Neuronal stem cell (in vitro differentiated cells): Measurements from ENCODE around the gene ST14.
A peak's percentile ranks its signal among the peaks of the same experiment; 100 is the strongest.

Experiments used
- DNase-seq: peaks from one replicate; pipeline ENCODE4 v3.0.0-alpha.2; 2013; ENCODE audit warnings: low spot score
- H2AFZ ChIP-seq: one replicate; pipeline ENCODE4 v1.6.1; 2013; ENCODE audit warnings: mild to moderate bottlenecking, low read length, inconsistent platforms
- H2AK5ac ChIP-seq: 2 replicates; pipeline ENCODE4 v1.6.1; 2013; ENCODE audit warnings: low read depth, mild to moderate bottlenecking, inconsistent platforms, low read length, moderate library complexity, mixed read lengths
- H2BK120ac ChIP-seq: 2 replicates; pipeline ENCODE4 v1.6.1; 2013; ENCODE audit warnings: low read depth, mild to moderate bottlenecking, inconsistent platforms, low read length, moderate library complexity, mixed read lengths
- H2BK12ac ChIP-seq: one replicate; pipeline ENCODE4 v1.6.1; 2013; ENCODE audit warnings: low read length, inconsistent platforms
- H2BK15ac ChIP-seq: 2 replicates; pipeline ENCODE4 v1.6.1; 2013; ENCODE audit warnings: mild to moderate bottlenecking, low read length, inconsistent platforms, mixed read lengths
- H2BK5ac ChIP-seq: one replicate; pipeline ENCODE4 v1.6.1; 2013; ENCODE audit warnings: inconsistent platforms, mild to moderate bottlenecking, low read length, moderate library complexity
- H3K14ac ChIP-seq: one replicate; pipeline ENCODE4 v1.6.1; 2013; ENCODE audit warnings: low read length, inconsistent platforms
- H3K18ac ChIP-seq: 2 replicates; pipeline ENCODE4 v1.6.1; 2013; ENCODE audit warnings: low read length, inconsistent platforms
- H3K23ac ChIP-seq: 2 replicates; pipeline ENCODE4 v1.6.1; 2013; ENCODE audit warnings: low read depth, mild to moderate bottlenecking, mixed read lengths, low read length, inconsistent platforms; ENCODE audit not compliant: poor library complexity
- H3K27ac ChIP-seq: replicated peaks from 3 replicates; pipeline ENCODE4 v1.5.1; 2013; ENCODE audit warnings: low read length, inconsistent platforms
- H3K27me3 ChIP-seq, 3 experiments: 2 replicates each; pipeline ENCODE4 v1.6.1; 2013; ENCODE audit warnings: low read length in 3 of 3, mild to moderate bottlenecking in 2 of 3, inconsistent platforms in 1 of 3, low read depth in 1 of 3, mixed read lengths in 1 of 3, moderate library complexity in 1 of 3; ENCODE audit not compliant: control insufficient read depth in 3 of 3, insufficient read depth in 3 of 3
- H3K36me3 ChIP-seq, 2 donors: replicated peaks in 1 of 2; 2 replicates each; pipeline ENCODE4 v1.6.1; 2013; ENCODE audit warnings: low read length in 2 of 2; ENCODE audit not compliant: control insufficient read depth in 2 of 2, insufficient read depth in 2 of 2
- H3K4ac ChIP-seq: 2 replicates; pipeline ENCODE4 v1.6.1; 2013; ENCODE audit warnings: inconsistent platforms, mild to moderate bottlenecking, low read length, moderate library complexity
- H3K4me1 ChIP-seq, 2 donors: 1 replicate in 1 of 2; 2 replicates in 1 of 2; pipeline ENCODE4 v1.6.1; 2013; ENCODE audit warnings: low read length in 2 of 2, low read depth in 1 of 2; ENCODE audit not compliant: control insufficient read depth in 2 of 2, insufficient read depth in 1 of 2
- H3K4me2 ChIP-seq: one replicate; pipeline ENCODE4 v1.6.1; 2013; ENCODE audit warnings: mild to moderate bottlenecking, low read length, inconsistent platforms; ENCODE audit not compliant: insufficient read depth, poor library complexity, severe bottlenecking
- H3K4me3 ChIP-seq, 2 donors: 2 replicates each; pipeline ENCODE4 v1.5.1; 2013; ENCODE audit warnings: low read length in 2 of 2, mild to moderate bottlenecking in 2 of 2, inconsistent platforms in 1 of 2, moderate library complexity in 1 of 2
- H3K79me1 ChIP-seq: one replicate; pipeline ENCODE4 v1.6.1; 2013; ENCODE audit warnings: low read depth, mild to moderate bottlenecking, inconsistent platforms, low read length, moderate library complexity
- H3K9ac ChIP-seq: one replicate; pipeline ENCODE4 v1.6.1; 2013; ENCODE audit warnings: mild to moderate bottlenecking, low read depth, low read length, inconsistent platforms; ENCODE audit not compliant: poor library complexity
- H3K9me3 ChIP-seq, 2 donors: replicated peaks in 1 of 2; 2 replicates each; pipeline versions ENCODE3 to v1.6.1; 2013; ENCODE audit warnings: low read length in 2 of 2, mild to moderate bottlenecking in 2 of 2, inconsistent platforms in 1 of 2, low read depth in 1 of 2, mixed read lengths in 1 of 2, moderate library complexity in 1 of 2; ENCODE audit not compliant: control insufficient read depth in 2 of 2, insufficient read depth in 1 of 2
- H4K8ac ChIP-seq: one replicate; pipeline ENCODE4 v1.6.1; 2013; ENCODE audit warnings: low read depth, mild to moderate bottlenecking, inconsistent platforms, low read length, moderate library complexity
- H4K91ac ChIP-seq: one replicate; pipeline ENCODE4 v1.6.1; 2013; ENCODE audit warnings: low read length, low read depth, mild to moderate bottlenecking, inconsistent platforms; ENCODE audit not compliant: poor library complexity
- WGBS, 2 donors: extraction: QIAGEN DNeasy Blood & Tissue Kit; methylation state at CpG; one replicate each; pipeline ENCODE4 v1.1.7; 2013; ENCODE audit warnings: missing lambda C conversion rate in 2 of 2, mixed read lengths in 1 of 2; ENCODE audit not compliant: insufficient read length in 2 of 2, insufficient replicate concordance in 1 of 2; ENCODE audit errors: extremely low coverage in 2 of 2; 5-methylcytosine and 5-hydroxymethylcytosine counted together

ST14 gene

DNA sequence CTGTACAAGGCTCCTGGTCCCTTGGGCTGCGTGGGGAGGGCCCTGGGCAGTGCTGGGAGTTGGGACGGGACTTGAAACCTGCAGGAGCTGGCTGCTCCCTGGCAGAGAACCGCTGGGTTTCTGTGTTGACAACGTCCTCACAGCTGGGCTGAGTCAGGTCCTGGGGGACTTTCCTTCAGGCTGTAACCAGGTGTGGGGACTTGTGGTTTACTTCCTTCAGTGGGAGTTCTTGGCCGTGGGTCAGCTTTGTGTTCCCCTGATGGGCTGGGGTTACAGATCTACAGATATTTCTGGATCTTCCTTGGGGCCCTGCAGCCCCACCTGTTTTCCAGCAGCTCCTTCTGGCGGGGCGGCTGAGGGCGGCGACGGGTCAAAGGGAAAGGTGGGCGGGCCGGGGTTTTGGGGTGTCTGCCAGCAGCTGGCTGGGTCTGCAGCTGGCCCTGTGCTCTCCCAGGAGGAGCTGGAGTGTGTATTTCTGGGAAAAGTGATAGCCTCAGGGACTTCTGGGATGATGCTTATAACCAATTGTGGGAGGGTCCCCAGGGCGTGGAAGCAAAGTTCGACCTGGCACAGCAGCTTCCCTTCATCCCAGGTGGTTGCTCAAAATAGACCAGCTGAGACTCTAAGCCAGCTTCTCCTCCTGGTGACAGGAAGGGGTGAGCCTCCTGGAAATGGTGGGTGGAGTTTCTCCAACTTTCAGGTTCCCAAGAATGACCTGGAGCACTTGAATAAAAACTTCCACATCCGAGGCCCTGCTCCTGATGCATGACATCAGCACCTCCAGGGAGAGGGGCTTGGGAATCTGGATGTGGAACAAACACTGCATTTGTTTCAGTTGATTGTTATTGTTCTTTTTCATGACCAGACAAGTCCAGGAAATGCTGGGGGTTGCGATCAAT, 19.1 kb downstream of the ST14 start:
- H3K27ac ChIP-seq = no peak overlapping the region
- H2BK15ac ChIP-seq = no peak overlapping the region
- peaks cover 0 to 2% of the 10 kb centered on the region in 2 donors for H3K9me3 ChIP-seq
- no peak overlapping the region for H2BK12ac ChIP-seq
- H3K9ac ChIP-seq = no peak overlapping the region
- no peak for DNase-seq
- no peak overlapping the region for H3K18ac ChIP-seq
- H4K8ac ChIP-seq = no peak overlapping the region
- peak overlapping the region; percentile 57 for H3K14ac ChIP-seq
- no peak overlapping the region for H4K91ac ChIP-seq
- H3K4me1 ChIP-seq = peaks cover 0 to 4% of the 10 kb centered on the region in 2 donors
- peak overlapping the region; percentile 39 for H2AK5ac ChIP-seq
- no peak overlapping the region for H3K4ac ChIP-seq
- peaks cover 0 to 5% (median 0%) of the 10 kb centered on the region in 3 experiments for H3K27me3 ChIP-seq
- H2AFZ ChIP-seq = peak overlapping the region; percentile 40
- H3K79me1 ChIP-seq = no peaks in the 10 kb centered on the region
- no peak overlapping the region for H3K23ac ChIP-seq
- H2BK120ac ChIP-seq = no peak overlapping the region
- H3K4me2 ChIP-seq = no peak overlapping the region
- no peak overlapping the region for H2BK5ac ChIP-seq
- no CpG with 5 or more reads among the region's 16 CpGs for WGBS, 2 donors
- H3K4me3 ChIP-seq = no peak overlapping the region
- no peaks in the 10 kb centered on the region for H3K36me3 ChIP-seq

DNA sequence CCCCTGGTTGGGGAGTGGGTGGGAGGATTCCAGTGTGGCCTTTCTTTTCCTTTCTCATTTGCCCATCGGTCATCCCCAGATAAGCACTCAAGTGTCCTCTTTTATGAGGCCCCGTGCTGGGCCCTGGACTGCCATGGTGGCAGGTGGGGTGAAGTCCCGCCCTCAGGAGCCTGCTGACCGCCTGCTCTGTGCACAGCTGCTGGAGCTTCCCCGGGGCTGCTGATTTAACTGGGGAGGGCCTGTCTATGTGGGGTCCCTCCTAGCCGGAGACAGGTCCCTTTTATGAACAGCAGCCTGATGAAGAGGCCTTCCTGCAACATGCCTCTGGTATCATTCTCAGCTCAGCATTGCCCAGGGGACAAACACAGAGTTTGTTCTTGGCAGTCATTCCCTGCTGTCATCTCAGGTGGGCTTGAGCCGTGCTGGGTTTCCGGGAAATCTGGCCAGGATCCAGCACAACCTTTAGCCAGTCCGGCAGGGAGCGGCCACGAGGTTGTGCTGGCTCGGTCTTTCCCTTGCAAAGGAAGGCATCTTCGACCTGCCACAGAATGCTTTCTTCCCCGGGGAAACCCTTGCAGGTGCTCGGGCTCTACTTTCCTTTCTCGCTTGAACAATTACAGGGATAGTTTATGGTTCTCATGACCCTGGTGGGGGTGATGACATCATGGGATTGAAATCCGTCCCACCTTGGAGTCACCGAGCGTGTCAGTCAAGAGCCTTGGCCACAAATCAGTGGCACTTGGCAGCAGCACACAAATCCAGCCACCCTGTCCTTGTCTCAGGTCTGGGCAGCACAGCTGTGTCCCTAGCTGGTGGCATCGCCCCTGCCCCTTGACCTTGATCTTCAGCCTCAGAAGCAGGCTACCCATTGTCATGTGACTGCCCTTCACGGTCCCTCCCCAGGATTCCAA, 20.1 kb downstream of the ST14 start:
- Histone ChIP-seq H3K79me1 (no peaks in the 10 kb centered on the region), H3K9me3 (peaks cover 0 to 2% of the 10 kb centered on the region in 2 donors), H3K14ac (no peak overlapping the region), H2AK5ac (no peak overlapping the region), H3K4me1 (peaks cover 0 to 4% of the 10 kb centered on the region in 2 donors), H3K4me3 (no peak overlapping the region), H3K4me2 (no peak overlapping the region), H3K4ac (no peak overlapping the region), H2AFZ (peak overlapping the region; percentile 40), H3K27me3 (peaks cover 0 to 4% (median 0%) of the 10 kb centered on the region in 3 experiments), H3K36me3 (no peaks in the 10 kb centered on the region), H2BK120ac (no peak overlapping the region), H4K8ac (no peak overlapping the region), H2BK15ac (no peak overlapping the region), H2BK12ac (no peak overlapping the region), H3K27ac (no peak overlapping the region), H3K18ac (no peak overlapping the region), H3K9ac (peak overlapping the region; percentile 66), H3K23ac (no peak overlapping the region), H2BK5ac (no peak overlapping the region), H4K91ac (no peak overlapping the region)
- DNase-seq = no peak
- WGBS, 2 donors = no CpG with 5 or more reads among the region's 21 CpGs

DNA sequence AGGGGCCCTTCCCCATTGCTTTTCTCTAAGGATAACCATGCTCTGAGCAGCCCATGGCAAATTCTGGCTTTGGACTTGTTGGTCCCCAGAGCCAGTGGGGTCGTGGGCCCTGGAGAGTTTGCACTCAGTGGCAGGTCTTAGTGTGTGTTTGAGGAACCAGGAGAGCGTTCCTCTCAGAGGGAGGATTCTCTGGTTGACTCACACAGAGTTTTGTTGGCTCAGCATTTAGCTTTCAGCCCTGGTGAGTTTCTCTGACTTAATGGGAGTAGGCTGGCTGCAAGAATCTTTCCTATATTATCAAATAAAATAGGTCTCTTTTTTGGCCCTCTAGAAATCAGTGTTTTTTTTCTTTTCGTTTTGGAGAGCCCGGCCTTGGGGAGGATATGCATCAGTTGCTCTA, 20.9 kb downstream of the ST14 start:
- Histone ChIP-seq H2AFZ (no peak overlapping the region), H4K8ac (no peak overlapping the region), H2AK5ac (no peak overlapping the region), H3K4me3 (no peak overlapping the region), H4K91ac (no peak overlapping the region), H3K4me2 (no peak overlapping the region), H3K9me3 (peaks cover 0 to 2% of the 10 kb centered on the region in 2 donors), H3K14ac (no peak overlapping the region), H3K4ac (no peak overlapping the region), H3K4me1 (peaks cover 0 to 4% of the 10 kb centered on the region in 2 donors), H2BK120ac (no peak overlapping the region), H3K9ac (no peak overlapping the region), H3K79me1 (no peaks in the 10 kb centered on the region), H3K27me3 (no peaks in the 10 kb centered on the region), H3K18ac (no peak overlapping the region), H3K36me3 (no peaks in the 10 kb centered on the region), H3K27ac (no peak overlapping the region), H3K23ac (no peak overlapping the region), H2BK5ac (no peak overlapping the region), H2BK12ac (no peak overlapping the region), H2BK15ac (no peak overlapping the region)
- DNase-seq = no peak
- no CpG with 5 or more reads among the region's 4 CpGs for WGBS, 2 donors

DNA sequence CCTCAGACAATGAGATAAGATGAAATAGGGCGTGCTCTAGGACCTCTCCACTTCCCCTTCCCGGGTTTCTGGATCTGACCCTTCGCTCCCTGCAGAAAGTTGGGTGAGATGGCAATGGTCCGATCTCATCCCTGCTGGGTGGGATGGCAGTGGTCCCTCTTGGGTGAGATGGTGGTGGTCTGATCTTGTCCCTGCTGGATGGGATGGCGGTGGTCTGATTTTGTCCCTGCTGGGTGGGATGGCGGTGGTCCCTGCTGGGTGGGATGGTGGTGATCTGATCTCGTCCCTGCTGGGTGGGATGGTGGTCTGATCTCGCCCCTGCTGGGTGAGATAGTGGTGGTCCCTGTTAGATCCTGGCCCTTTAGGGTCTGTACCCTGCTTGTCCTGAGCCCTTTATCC, 21.3 kb downstream of the ST14 start:
- H3K4me1 ChIP-seq = peaks cover 0 to 4% of the 10 kb centered on the region in 2 donors
- H2BK15ac ChIP-seq = peak overlapping the region; percentile 24
- H3K18ac ChIP-seq = no peak overlapping the region
- no peak overlapping the region for H4K8ac ChIP-seq
- H3K36me3 ChIP-seq = no peaks in the 10 kb centered on the region
- no peak overlapping the region for H3K4me3 ChIP-seq
- no peak overlapping the region for H3K23ac ChIP-seq
- no peaks in the 10 kb centered on the region for H3K79me1 ChIP-seq
- H3K14ac ChIP-seq = no peak overlapping the region
- H3K27ac ChIP-seq = no peak overlapping the region
- no peak overlapping the region for H2BK12ac ChIP-seq
- H4K91ac ChIP-seq = no peak overlapping the region
- WGBS, 2 donors = no CpG with 5 or more reads among the region's 8 CpGs
- H2BK120ac ChIP-seq = no peak overlapping the region
- peak overlapping the region; percentile 53 for H2AK5ac ChIP-seq
- H3K9ac ChIP-seq = no peak overlapping the region
- H2AFZ ChIP-seq = no peak overlapping the region
- no peak overlapping the region for H3K4ac ChIP-seq
- H3K4me2 ChIP-seq = no peak overlapping the region
- no peaks in the 10 kb centered on the region for H3K27me3 ChIP-seq
- H2BK5ac ChIP-seq = no peak overlapping the region
- peaks cover 0 to 2% of the 10 kb centered on the region in 2 donors for H3K9me3 ChIP-seq
- DNase-seq = no peak
